Measurements from ENCODE around the gene CHRNB1.
A peak's percentile ranks its signal among the peaks of the same experiment; 100 is the strongest.

CHRNB1 gene

DNA sequence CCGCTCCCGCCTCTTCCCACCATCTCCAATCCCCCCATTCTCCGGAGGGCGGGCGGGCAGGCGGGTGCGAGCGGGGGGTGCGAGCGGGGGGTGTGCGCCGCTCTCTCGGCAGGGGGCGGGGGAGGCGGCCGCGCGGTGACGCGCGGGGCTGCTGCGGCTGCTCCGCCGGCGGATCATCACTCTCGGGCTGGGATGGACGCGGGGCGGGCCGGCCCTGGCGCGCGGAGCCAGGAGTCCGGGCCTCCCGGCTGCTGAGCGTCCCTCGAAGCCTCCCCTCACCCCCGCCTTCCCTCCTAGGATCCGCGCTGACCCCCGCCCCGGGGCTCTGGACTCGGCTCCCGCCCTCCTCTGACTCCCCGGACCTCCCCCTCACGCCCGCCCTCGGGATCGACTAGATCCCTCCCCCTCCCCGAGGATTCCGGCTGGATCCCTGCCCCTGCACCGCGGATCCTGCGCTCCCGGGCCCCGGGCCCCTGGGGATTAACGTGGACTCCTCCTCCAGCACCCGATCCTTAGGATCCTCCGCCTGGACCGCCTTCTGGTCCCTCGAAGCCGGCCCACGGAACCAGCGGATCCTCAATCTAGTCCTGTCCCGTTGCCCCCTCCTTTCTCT is 40.0 kb upstream of the CHRNB1 start:
- peak overlapping the region; percentile 49 for H3K4me3 ChIP-seq (ENCODE audit: low read length)
- DNase-seq (ENCODE audit: low read depth): no peak
- TF ChIP-seq, protein P1, sequence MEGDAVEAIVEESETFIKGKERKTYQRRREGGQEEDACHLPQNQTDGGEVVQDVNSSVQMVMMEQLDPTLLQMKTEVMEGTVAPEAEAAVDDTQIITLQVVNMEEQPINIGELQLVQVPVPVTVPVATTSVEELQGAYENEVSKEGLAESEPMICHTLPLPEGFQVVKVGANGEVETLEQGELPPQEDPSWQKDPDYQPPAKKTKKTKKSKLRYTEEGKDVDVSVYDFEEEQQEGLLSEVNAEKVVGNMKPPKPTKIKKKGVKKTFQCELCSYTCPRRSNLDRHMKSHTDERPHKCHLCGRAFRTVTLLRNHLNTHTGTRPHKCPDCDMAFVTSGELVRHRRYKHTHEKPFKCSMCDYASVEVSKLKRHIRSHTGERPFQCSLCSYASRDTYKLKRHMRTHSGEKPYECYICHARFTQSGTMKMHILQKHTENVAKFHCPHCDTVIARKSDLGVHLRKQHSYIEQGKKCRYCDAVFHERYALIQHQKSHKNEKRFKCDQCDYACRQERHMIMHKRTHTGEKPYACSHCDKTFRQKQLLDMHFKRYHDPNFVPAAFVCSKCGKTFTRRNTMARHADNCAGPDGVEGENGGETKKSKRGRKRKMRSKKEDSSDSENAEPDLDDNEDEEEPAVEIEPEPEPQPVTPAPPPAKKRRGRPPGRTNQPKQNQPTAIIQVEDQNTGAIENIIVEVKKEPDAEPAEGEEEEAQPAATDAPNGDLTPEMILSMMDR (conservative IDR thresholded peaks at IDR 0.05; ENCODE audit: low read depth, low read length): no peak

DNA sequence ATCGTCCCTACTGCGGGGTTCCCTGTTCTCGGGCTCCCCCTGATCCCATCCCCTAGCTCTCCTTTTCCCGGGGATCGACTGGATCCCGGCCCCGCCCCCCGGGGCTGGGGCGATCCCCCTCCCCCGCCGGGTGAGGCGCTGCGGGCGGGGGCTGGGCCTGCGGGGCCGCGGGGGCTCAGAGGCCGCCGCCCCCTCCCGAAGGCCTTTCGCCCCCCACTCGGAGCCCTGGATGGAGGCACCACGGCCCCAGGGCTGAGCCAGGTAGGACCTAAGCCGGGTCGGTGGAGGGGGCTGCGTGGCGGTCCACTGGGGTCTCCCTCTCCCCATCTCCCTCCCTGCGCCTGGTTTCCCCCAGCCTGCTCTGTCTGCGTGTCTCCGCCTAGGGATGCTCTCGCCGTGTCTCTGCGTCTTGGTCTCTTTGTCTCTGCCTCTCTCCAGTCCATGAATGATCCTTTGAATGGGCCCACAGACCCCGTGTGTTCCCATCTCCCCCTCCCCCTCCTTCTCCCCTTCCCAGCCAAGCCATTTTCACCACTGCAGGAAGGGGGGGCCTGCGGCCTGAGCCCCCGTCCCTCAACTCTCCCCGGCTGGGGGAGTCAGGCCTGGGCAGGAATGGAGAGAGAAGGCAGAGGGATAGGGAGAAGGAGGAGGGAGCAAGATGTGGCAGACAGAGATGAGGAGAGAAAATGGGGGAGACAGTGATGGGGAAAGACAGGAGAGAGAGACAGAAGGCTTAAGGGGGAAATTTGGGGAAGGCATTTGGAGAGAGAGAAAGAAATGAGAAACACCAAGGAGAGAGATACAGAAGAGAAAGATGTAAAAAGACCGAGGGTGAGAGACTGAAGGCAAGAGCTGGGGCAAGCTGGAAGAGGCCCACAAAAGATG is 39.3 kb upstream of the CHRNB1 start:
- TF ChIP-seq, protein P1 (conservative IDR thresholded peaks at IDR 0.05; ENCODE audit: low read depth, low read length): no peak
- peak overlapping the region; percentile 49 for H3K4me3 ChIP-seq (ENCODE audit: low read length)
- DNase-seq (ENCODE audit: low read depth): no peak

DNA sequence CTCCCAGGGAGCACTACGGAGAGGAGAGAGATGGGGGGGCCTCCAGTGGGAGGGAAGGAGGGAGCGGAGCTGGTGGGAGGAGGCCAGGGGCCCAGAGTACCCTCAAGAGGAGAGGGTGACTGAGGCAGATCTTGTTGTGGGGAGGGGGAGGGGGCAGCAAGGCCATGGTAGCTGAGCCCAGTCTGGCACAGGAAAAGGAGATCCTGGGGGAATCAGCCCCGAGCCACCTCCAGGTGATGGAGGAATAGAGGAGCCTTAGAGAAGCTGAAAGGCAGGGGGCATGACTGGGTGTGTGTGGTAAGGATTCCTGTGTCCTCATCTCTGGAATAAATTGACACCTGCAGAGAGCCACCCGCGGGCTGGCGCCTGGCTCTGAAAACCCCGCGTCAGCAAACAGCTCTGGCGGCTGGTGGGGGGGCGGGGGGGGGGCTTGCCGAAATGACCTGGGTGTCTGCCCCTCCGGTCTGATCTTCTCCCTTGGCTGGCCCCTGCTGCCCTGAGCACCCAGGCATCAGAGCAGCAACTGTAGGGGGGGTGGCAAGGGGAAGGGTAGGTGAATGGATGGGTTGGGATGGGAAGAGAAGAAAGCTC is 38.5 kb upstream of the CHRNB1 start:
- TF ChIP-seq, protein P1 (conservative IDR thresholded peaks at IDR 0.05; ENCODE audit: low read depth, low read length): no peak
- no peak for DNase-seq (ENCODE audit: low read depth)
- H3K4me3 ChIP-seq (ENCODE audit: low read length): no peak overlapping the region

DNA sequence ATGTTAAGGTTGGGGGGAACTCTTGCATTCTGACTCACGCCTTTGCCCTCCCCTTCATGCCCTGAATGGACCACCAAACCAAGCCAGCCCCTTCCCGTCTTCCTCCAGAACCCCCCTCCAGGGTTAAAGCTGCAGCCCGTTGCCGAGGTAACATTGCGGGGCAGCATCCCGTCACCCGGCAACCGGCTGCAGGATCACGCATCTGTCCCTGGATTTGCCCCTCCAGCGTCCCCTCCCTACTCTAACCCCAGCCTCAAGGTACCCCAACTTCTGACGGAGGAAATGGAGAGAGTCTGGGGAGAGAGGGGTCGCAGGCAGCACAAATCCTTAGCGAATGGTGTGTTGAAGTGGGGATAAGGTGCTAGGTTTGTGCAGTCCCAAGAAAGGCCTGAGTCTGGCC is 37.8 kb upstream of the CHRNB1 start:
- no peak for DNase-seq (ENCODE audit: low read depth)
- TF ChIP-seq, protein P1 (conservative IDR thresholded peaks at IDR 0.05; ENCODE audit: low read depth, low read length): no peak
- no peak overlapping the region for H3K4me3 ChIP-seq (ENCODE audit: low read length)

DNA sequence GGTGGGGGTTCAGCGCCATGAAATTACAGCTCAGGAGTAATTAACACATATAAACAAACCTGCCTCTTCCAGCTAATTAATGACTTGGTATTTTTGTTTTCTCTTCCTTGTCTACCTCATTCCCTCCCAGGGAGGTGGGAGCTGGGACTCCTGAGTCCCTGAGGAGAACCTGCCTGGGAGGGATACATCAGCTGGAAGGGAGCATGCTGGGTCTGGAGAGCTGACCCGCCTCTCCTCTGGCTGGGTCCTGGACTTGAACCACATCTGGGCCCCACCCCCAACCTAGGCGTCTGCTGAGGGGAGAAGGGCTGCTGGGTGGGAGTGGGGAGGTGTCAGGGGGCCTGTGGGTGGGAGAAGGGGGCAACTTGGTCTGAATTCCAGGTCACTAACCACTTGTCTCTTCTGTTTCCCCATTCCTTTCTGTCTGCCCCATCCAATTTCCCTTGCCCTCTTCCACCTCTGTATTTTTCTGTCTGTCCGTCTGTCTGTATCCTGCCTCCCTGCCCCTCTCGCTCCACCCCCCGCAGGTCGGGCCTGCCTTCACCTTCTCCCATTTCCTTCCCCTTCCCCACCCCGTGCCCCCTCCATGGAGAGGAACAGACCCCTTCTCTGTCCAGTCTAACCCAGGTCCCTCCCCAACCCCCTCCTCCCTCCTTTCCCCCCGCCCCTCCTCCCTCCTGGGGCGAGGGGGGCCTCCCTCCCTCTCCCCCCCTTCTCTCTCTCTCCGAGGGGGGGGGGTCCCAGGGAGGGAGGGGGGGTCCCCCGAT is 37.2 kb upstream of the CHRNB1 start, which contains the start of gene NLGN2:
TSS of gene NLGN2 (plus strand) at position 361 of the 767 bp plus-strand sequence. CDS start 411 bp downstream, outside the sequence.
- no peak for DNase-seq (ENCODE audit: low read depth)
- TF ChIP-seq, protein P1 (conservative IDR thresholded peaks at IDR 0.05; ENCODE audit: low read depth, low read length): no peak
- H3K4me3 ChIP-seq (ENCODE audit: low read length): no peak within 1 kb of the TSS

DNA sequence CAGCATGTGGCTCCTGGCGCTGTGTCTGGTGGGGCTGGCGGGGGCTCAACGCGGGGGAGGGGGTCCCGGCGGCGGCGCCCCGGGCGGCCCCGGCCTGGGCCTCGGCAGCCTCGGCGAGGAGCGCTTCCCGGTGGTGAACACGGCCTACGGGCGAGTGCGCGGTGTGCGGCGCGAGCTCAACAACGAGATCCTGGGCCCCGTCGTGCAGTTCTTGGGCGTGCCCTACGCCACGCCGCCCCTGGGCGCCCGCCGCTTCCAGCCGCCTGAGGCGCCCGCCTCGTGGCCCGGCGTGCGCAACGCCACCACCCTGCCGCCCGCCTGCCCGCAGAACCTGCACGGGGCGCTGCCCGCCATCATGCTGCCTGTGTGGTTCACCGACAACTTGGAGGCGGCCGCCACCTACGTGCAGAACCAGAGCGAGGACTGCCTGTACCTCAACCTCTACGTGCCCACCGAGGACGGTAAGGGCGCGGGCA is 36.6 kb upstream of the CHRNB1 start:
- TF ChIP-seq, protein P1 (conservative IDR thresholded peaks at IDR 0.05; ENCODE audit: low read depth, low read length): no peak
- H3K4me3 ChIP-seq (ENCODE audit: low read length): no peak overlapping the region
- DNase-seq (ENCODE audit: low read depth): no peak
